ENCODE results near the gene CDC14A. TPM values are rescaled to one million over a fixed set of nuclear protein-coding genes. Genes with fewer than 3 reads are reported as not detected.

The CDC14A gene
- total and polyA plus RNA-seq, 2 of the 8 experiments (the other 6 are each of a cell fraction or from before 2014, with no cell fraction given), result 3.2 to 8.9 TPM

- no peak overlapping the region for H4K8ac ChIP-seq (ENCODE audit: extremely low read depth, insufficient read depth, low read length)
- H4K20me1 ChIP-seq (replicated peaks in 1 of 2; ENCODE audit: control insufficient read depth in 1 of 2, insufficient read depth in 2 of 2, low read length in 2 of 2), result no peaks in the 10 kb centered on the region
- H3K14ac ChIP-seq (ENCODE audit: insufficient read length), result no peak overlapping the region
- 83% methylated on average over 2 of the region's 2 CpGs; no CpG with 5 or more reads in 1 of the 2 experiments for WGBS, 2 experiments (ENCODE audit: extremely low coverage in 1 of 2, insufficient coverage in 1 of 2, insufficient read length in 1 of 2, insufficient replicate concordance in 2 of 2, low coverage in 1 of 2, low lambda C conversion rate in 2 of 2, missing lambda C conversion rate in 1 of 2)
- ChIA-PET POLR2A (ENCODE audit: partially characterized antibody) (no interaction called here), CTCF (ENCODE audit: partially characterized antibody) (no interaction called here)
- no peaks in the 10 kb centered on the region; the same call in 1 of the 2 replicates for H3K79me1 ChIP-seq (ENCODE audit: low read depth, low read length)
- H3K4me1 ChIP-seq (replicated peaks in 1 of 4; ENCODE audit: control insufficient read depth in 3 of 4, insufficient read depth in 4 of 4, low read length in 3 of 4), result peaks cover 0 to 3% (median 0%) of the 10 kb centered on the region in 4 experiments; a peak in 1 of 7 replicates
- H3K4ac ChIP-seq (replicated peaks; ENCODE audit: insufficient read length, low read depth, low read length), result no peak overlapping the region
- no peak overlapping the region for H2BK5ac ChIP-seq (ENCODE audit: low read depth, low read length)
- H4K5ac ChIP-seq (ENCODE audit: insufficient read length, low read depth, low read length), result no peak overlapping the region
- no peaks in the 10 kb centered on the region for H3K9me3 ChIP-seq (ENCODE audit: insufficient read depth in 2 of 2, low read depth in 1 of 2, low read length in 1 of 2)
- DNase-seq (ENCODE audit: low read depth in 1 of 2, low spot score in 2 of 2), result no peak
- H3K56ac ChIP-seq (replicated peaks; ENCODE audit: insufficient read length, low read depth, low read length), result no peak overlapping the region
- H2BK12ac ChIP-seq (ENCODE audit: low read depth, low read length), result no peak overlapping the region; the same call in 1 of the 2 replicates
- H3K79me2 ChIP-seq (ENCODE audit: control insufficient read depth in 1 of 2, insufficient read depth in 2 of 2, low read length in 2 of 2), result peaks cover 0 to 4% of the 10 kb centered on the region in 2 experiments; a peak in 1 of 4 replicates
- no peak overlapping the region for H3K27ac ChIP-seq (ENCODE audit: low read depth, low read length)
- H3K27me3 ChIP-seq (replicated peaks in 1 of 4; ENCODE audit: control insufficient read depth in 3 of 4, extremely low read depth in 1 of 4, insufficient read depth in 3 of 4, low read length in 3 of 4), result no peaks in the 10 kb centered on the region
- H2BK15ac ChIP-seq (ENCODE audit: low read length), result no peak overlapping the region
- H2AFZ ChIP-seq (ENCODE audit: low read length), result no peak overlapping the region
- H3K23me2 ChIP-seq (ENCODE audit: low read depth, low read length), result no peaks in the 10 kb centered on the region; the same call in 1 of the 2 replicates
- H3K23ac ChIP-seq (ENCODE audit: insufficient read length), result no peak overlapping the region
- TF ChIP-seq GABPA (IDR thresholded peaks at IDR 0.05; ENCODE audit: borderline replicate concordance, insufficient read depth, low read length) (no peak), KDM1A (IDR thresholded peaks at IDR 0.05; ENCODE audit: borderline replicate concordance, low read length) (no peak)
- H3K36me3 ChIP-seq (ENCODE audit: control insufficient read depth in 2 of 4, insufficient read depth in 4 of 4, low read length in 3 of 4), result peaks cover 0 to 2% (median 0%) of the 10 kb centered on the region in 4 experiments; a peak in 1 of 8 replicates
- H4K91ac ChIP-seq (replicated peaks; ENCODE audit: insufficient read length, low read length), result no peak overlapping the region
- H3K4me2 ChIP-seq (ENCODE audit: insufficient read depth in 1 of 2, low read depth in 2 of 2, low read length in 2 of 2), result no peak overlapping the region
- no peak overlapping the region for H3K9ac ChIP-seq (replicated peaks in 1 of 4; ENCODE audit: extremely low read depth in 1 of 4, low read depth in 3 of 4, low read length in 3 of 4)
- H2BK20ac ChIP-seq (ENCODE audit: low read length), result no peak overlapping the region
- FAIRE-seq, result no peak
- no peak overlapping the region for H2AK5ac ChIP-seq (ENCODE audit: low read depth, low read length)
- H2BK120ac ChIP-seq (replicated peaks; ENCODE audit: low read depth, low read length), result no peak overlapping the region
- H3K4me3 ChIP-seq (ENCODE audit: extremely low read depth in 1 of 4, insufficient read depth in 2 of 4, low read depth in 3 of 4, low read length in 4 of 4), result no peak overlapping the region
- no peak overlapping the region for H3K18ac ChIP-seq (ENCODE audit: extremely low read depth, low read length)
These were observed 46.3 kb downstream of the CDC14A start for GRCh38 chr1:100398648-100399047.

Data from H1 (cell line).